GM18873 (cell line): ENCODE measurements around the gene ZSCAN18.

ENCODE experiments used
- ATAC-seq: cut with Tn5 transposase; IDR thresholded peaks from one replicate; pipeline ENCODE4 v1.9.1; 2021; ENCODE audit warnings: mild to moderate bottlenecking, moderate library complexity, moderate number of reproducible peaks; ENCODE audit not compliant: unreplicated experiment, low FRiP score

ZSCAN18 gene

GRCh38 chr19:58086825-58087710, 11.0 kb downstream of the ZSCAN18 start:
- ATAC-seq, result no peak

DNA sequence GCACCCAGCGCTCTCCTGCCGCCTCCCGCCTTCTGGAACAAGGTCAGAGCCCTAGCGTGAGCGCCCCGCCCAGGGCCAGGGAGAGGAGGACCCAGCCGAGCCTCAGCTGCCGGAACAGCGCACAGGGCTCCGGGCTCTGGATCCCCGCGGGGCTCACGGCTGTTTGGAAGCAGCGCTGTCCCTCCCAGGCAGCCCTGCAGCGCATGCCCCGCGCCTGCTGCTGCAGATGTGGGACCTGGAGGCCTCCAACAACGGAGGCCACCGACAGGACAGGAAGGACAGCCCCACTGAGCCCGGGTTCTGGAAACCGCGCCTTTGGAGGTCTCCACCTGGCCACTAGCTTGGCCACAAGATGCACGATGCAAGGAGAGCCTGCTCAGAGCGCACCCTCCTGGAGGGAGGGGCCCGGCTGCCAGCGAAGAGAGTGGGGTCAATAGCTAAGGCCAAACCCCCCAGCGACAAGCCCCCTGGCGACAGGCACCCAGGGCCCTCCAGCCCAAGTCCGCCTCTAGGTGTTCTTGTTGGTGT, 12.6 kb downstream of the ZSCAN18 start:
- ATAC-seq, result no peak

DNA sequence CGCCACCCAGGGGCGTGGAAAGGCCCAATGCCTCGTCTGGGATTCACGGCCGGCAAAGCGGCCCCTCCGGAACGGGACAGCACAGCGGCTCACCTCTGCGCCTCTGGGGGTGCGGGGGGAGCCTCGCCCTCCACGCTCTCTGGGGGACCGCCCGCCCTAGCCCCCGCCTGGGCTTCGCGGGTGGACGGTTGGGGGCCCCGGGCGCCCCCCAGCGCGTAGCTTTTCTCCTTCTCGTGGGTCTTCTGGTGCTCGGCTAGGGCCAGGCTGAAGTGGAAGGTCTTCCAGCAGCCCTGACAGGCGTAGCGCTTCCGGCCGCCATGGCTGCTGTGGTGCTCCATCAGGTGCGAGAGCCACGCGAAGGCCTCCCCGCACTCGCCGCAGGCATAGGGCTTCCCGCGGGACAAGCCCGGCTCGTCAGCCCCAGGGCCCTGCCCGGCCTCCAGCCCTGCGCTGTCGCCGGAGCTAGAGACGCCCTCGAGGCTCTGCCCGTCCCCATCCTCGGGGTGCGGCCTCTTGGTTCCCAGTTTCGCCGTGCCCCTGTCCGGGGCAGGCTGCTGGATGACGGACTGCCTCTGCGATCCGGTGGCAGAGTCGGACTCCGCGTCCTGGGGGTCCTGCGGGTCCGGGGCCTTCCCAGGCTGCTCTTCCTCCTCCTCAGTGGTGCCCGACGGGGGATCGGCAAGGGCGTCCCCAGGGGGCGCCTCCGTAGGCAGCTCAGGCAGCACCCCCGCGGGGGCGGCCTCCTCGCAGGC, 13.3 kb downstream of the ZSCAN18 start:
- no peak for ATAC-seq

DNA sequence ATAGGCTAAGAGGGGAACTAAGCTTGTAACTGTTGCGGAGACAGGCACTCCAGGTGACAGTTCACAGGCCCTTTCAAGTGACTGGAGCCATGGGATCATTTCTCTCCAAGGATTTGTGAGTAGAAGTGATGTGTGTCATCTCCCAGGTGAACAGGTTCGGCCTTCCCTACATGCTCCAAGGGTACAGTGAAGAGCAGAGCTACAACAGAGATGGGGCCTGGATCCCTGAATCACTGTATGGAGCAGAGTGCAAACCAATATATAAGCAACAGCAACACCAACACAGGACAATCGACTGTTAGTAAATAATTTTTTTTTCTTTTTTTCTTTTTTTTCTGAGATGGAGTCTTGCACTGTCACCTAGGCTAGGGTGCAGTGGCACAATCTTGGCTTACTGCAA, 15.0 kb downstream of the ZSCAN18 start:
- ATAC-seq, result no peak

DNA sequence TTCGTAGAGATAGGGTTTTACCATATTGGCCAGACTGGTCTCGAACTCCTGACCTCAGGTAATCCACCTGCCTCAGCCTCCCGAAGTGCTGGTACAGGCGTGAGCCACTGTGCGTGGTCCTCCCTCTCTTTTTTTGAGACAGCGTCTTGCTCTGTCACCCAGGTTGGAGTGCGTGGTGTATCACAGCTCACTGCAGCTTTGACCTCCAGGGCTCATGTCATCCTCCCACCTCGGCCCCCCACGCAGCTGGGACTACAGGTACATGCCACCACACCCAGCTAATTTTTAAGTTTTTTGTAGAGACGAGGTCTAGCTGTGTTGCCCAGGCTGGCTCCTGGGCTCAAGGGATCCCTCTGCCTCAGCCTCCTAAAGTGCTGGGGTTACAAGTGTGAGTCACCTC, 18.2 kb downstream of the ZSCAN18 start:
- no peak for ATAC-seq

- ATAC-seq, result no peak
These were observed 30.7 kb downstream of the ZSCAN18 start for GRCh38 chr19:58067240-58067912.

DNA sequence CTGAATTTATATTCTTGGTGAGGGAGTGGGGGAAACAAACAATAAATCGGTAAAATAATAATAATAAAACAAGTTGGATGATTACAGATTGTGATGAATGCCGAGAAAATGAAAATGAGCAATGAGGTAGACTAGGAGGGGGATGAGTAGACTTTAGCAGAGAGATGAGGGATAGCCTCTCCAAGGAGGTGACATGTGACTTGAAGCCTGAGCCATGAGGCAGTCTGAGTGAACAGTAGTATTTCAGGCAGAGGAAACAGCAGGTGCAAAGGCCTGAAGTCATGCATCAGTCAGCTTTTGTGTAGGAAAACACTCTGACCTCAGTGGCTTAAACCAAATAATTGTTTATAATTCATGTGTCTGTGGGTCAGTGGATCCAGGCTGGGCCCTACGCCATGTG, 34.3 kb downstream of the ZSCAN18 start:
- ATAC-seq, result no peak

GRCh38 chr19:58060231-58060630, 37.8 kb downstream of the ZSCAN18 start:
- ATAC-seq, result no peak

DNA sequence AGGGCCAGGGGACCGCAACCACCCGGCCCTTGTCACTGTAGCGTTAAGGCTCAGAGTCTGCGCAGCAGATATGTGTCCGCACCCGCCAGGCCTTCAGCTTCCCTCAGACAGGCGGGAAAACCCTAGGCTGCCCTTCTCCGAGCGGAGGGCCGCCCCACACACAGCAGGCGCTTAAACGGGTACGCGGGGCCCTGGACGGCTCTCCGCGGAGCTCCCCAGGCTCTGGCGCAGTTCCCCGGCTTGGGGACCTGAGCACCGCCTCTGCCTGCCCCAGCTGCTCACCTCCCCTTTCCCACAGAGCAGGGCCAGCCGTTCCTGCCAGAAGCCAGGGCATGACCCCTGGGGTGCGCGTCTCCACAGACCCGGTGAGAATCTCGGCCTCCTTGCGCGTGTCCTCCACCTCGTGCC, 38.4 kb downstream of the ZSCAN18 start:
- ATAC-seq, result no peak

DNA sequence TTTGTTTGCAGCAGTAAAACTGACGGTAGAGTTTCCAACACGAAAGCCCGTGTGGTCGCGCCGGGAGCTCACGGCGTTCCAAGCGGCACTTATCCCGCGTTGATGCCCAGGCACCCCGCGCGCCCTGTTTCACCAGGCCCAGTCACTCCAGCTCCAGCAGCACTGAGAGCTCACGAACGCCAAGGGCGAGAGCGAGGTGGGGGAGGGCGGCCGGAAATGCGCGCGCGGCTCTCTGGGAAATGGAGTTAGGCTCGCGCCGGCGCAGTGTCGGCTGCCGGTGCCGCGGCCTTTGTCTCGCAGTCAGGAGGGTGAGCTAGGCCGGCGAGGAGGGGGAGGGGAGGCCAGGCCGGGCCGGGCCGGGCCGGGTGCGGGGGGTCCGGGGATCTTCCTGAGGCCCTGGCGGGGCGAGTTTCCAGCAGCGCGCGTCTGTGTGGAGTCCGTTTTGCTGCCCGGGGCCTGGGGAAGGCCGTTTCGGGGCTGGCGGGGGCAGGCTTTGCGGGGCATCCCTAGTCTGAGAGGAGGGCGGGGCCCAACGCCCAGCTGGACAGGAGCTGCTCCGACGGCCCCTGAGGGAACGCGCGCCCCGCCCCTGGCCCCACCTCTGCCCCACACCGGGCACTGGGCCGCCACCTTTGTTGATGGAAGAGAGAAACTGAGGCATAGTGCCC, 38.9 kb downstream of the ZSCAN18 start, which contains the start of gene ZNF135:
TSS of gene ZNF135 (plus strand) at position 280 of the 668 bp plus-strand sequence. CDS start 721 bp downstream, outside the sequence.
- ATAC-seq, result no peak

GRCh38 chr19:58058467-58058866, 39.6 kb downstream of the ZSCAN18 start:
- ATAC-seq, result no peak

GRCh38 chr19:58056861-58057260, 41.2 kb downstream of the ZSCAN18 start:
- ATAC-seq, result no peak

GRCh38 chr19:58056261-58056660, 41.8 kb downstream of the ZSCAN18 start:
- ATAC-seq, result no peak

DNA sequence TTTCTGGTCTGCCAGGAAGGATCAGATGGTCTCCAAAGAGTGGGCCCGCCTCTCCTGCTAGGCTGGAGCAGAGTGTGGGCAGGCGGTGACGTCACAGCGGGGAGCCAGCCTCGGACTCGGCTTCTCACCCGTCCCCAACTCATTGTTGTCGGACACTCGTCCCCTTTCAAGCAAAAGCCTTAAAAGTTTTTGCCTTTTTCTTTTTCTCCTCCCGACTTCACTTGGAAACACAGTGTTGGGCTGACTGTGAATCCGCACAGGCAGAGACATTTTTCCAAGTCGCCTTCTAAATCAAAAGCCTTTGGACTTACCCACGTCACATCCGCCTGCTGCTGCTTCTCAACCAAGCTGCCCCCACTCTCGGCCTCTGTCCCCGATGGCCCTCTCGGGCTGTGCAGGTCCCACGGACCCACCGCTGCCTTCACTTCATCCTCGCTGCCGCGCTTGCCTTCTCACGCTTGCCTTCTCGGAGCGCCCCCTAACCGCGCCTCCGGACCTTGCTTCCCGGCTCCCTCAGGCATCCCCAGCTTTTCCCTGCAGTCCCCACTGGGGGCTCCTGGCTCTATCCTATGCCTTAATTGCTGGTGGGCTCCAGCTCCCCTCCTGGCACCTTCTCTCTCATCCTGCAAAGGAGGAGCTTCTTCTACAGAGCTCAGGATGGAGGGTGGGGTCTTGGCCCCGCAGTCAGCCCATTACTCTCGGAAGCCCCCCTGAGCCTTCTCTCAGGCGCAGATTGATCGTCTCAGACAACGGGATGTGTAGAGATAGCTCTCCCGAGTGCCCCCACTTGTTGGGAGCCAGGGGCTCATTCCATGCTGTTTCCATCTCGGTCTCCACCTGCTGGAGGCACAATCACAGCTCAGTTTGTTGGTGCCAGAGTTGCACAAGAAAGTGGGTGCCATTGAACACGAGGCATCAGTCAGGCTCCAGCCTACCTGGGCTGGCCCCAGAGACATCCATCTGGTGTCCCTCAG, 42.8 kb downstream of the ZSCAN18 start:
- no peak for ATAC-seq

GRCh38 chr19:58053480-58054156, 44.4 kb downstream of the ZSCAN18 start:
- ATAC-seq, result no peak

DNA sequence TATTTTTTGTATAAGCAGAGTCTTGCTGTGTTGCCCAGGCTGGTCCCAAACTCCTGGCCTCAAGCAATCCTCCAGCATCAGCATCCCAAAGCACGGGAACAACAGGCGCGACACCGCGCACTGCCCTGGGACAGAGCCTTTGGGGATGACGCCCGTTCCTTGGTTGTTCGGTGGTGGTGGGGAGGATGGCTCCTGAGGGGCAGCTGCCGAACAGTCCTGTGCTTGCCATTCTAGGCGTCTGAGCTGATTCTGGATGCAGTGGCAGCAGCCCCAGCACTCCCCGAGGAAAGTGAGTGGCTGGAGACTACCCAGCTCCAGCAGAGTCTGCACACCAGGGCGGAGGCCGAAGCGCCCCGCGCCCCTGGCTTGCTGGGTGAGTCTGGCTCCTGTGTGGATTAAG, 45.8 kb downstream of the ZSCAN18 start:
- ATAC-seq, result no peak

GRCh38 chr19:58047672-58048071, 50.4 kb downstream of the ZSCAN18 start:
- no peak for ATAC-seq

- no peak for ATAC-seq
These were observed 51.2 kb downstream of the ZSCAN18 start for GRCh38 chr19:58046856-58047255.
